ENCODE measurements around the gene PRKCD. TPM values are rescaled to one million over a fixed set of nuclear protein-coding genes. Genes with fewer than 3 reads are reported as not detected.

PRKCD gene
- total and polyA plus RNA-seq, 2 experiments from 2014 or later: 12.3 to 23.6 TPM

DNA sequence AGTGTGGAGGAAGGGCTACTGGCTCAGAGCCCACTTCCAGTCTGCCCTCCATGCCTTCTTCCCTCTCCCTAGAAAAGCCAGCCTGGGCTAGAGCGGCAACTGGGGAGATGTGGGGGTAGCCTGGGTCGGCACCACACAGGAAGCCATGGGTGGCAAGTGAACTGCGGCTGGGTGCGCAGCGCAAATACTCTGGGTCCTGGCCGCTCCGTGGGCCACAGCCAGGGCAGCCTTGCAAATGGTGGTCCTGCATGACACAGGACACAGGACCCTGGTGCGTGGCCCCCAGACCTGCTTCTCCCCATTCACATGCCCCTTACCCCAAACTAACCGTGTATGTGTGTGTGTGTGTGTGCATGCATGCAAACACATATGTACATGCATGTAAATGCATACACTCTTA lies 25.7 kb downstream of the PRKCD start:
- no peak for DNase-seq (ENCODE audit: low spot score)
- no peaks in the 10 kb centered on the region for H3K36me3 ChIP-seq (replicated peaks; ENCODE audit: insufficient read depth, low read depth)
- 95% methylated on average over 9 of the region's 9 CpGs for WGBS (ENCODE audit: low lambda C conversion rate, missing lambda C conversion rate)

DNA sequence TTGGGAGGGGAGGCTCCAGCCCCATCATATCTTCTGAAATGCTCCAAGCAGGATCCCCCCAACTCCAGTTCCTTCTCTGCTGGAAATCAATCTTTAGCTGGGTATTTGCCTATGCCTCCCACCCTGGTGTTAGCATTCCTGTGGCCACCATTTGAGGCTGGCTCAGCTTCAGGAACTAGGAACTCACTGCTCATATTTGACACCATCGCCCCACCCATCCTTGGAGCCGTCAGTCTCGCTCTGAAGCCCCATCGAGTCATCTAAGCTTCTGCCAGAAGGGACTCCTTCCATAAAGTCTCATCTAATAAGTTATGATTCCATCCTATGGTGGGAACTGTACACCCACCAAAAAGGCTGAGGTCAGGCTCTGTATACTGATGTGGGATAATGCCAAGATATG lies 26.4 kb downstream of the PRKCD start:
- H4K20me1 ChIP-seq (ENCODE audit: insufficient read depth, poor library complexity, severe bottlenecking): no peaks in the 10 kb centered on the region
- H3K4me3 ChIP-seq: no peak overlapping the region
- no peak for DNase-seq (ENCODE audit: low spot score)
- no peak overlapping the region for H2AFZ ChIP-seq
- WGBS (ENCODE audit: low lambda C conversion rate, missing lambda C conversion rate): 81% methylated on average over 4 of the region's 4 CpGs
- TF ChIP-seq EZH2phosphoT487 (IDR thresholded peaks at IDR 0.05; ENCODE audit: low read depth, severe bottlenecking, unreplicated experiment) (no peak), EZH2 (IDR thresholded peaks at IDR 0.05; ENCODE audit: borderline replicate concordance) (no peak)
- TF ChIP-seq, protein P1, sequence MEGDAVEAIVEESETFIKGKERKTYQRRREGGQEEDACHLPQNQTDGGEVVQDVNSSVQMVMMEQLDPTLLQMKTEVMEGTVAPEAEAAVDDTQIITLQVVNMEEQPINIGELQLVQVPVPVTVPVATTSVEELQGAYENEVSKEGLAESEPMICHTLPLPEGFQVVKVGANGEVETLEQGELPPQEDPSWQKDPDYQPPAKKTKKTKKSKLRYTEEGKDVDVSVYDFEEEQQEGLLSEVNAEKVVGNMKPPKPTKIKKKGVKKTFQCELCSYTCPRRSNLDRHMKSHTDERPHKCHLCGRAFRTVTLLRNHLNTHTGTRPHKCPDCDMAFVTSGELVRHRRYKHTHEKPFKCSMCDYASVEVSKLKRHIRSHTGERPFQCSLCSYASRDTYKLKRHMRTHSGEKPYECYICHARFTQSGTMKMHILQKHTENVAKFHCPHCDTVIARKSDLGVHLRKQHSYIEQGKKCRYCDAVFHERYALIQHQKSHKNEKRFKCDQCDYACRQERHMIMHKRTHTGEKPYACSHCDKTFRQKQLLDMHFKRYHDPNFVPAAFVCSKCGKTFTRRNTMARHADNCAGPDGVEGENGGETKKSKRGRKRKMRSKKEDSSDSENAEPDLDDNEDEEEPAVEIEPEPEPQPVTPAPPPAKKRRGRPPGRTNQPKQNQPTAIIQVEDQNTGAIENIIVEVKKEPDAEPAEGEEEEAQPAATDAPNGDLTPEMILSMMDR (IDR thresholded peaks at IDR 0.05; ENCODE audit: poor library complexity): no peak
- peak overlapping the region; percentile 82 for H3K27ac ChIP-seq
- H3K9me2 ChIP-seq (replicated peaks; ENCODE audit: insufficient read depth): no peaks in the 10 kb centered on the region
- H3K36me3 ChIP-seq (replicated peaks; ENCODE audit: insufficient read depth, low read depth): no peaks in the 10 kb centered on the region
- no peaks in the 10 kb centered on the region for H3K4me1 ChIP-seq (ENCODE audit: insufficient read depth)
- H3K27me3 ChIP-seq: no peaks in the 10 kb centered on the region
- H3K9me3 ChIP-seq (ENCODE audit: low read depth): no peaks in the 10 kb centered on the region
- no peak overlapping the region for H3K4me2 ChIP-seq
- no peaks in the 10 kb centered on the region for H3K79me2 ChIP-seq

More for the DNA sequence above, 25.7 kb downstream of the PRKCD start:
- no peak overlapping the region for H2AFZ ChIP-seq
- H3K4me1 ChIP-seq (ENCODE audit: insufficient read depth): no peaks in the 10 kb centered on the region
- TF ChIP-seq, protein P1 (IDR thresholded peaks at IDR 0.05; ENCODE audit: poor library complexity): no peak
- no peak for TF ChIP-seq EZH2phosphoT487 (IDR thresholded peaks at IDR 0.05; ENCODE audit: low read depth, severe bottlenecking, unreplicated experiment)
- no peak for TF ChIP-seq EZH2 (IDR thresholded peaks at IDR 0.05; ENCODE audit: borderline replicate concordance)
- no peak overlapping the region for H3K27ac ChIP-seq
- H3K4me3 ChIP-seq: no peak overlapping the region
- no peaks in the 10 kb centered on the region for H3K27me3 ChIP-seq
- H3K9me2 ChIP-seq (replicated peaks; ENCODE audit: insufficient read depth): no peaks in the 10 kb centered on the region
- no peaks in the 10 kb centered on the region for H3K9me3 ChIP-seq (ENCODE audit: low read depth)
- no peaks in the 10 kb centered on the region for H4K20me1 ChIP-seq (ENCODE audit: insufficient read depth, poor library complexity, severe bottlenecking)
- no peak overlapping the region for H3K4me2 ChIP-seq
- H3K79me2 ChIP-seq: no peaks in the 10 kb centered on the region

DNA sequence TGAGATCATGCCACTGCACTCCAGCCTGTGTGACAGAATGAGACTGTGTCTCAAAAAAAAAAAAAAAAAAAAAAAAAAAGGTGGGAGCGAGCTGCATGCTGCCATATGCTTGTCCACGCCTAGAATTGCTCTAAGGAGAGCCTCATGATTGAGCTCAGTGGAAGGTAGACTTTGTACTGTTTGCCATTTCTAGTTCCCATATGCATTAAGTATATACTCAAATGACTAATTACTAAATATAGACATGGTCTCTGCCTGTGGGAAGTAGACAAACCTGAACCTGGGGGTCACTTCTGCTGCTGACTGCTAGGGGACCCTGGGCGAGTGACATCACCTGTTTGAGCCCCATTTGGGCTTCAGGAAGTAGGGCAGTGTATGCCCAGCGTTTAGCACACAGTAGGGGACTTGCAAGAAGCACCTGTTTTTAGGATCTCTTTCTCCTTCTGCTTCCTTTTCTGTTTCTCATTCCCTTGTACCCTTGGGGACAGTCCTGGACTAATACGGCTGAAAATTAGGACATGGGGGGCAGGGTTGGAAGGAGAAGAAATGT lies 27.2 kb downstream of the PRKCD start:
- Histone ChIP-seq H3K9me3 (ENCODE audit: low read depth) (no peaks in the 10 kb centered on the region), H3K79me2 (no peaks in the 10 kb centered on the region), H3K4me3 (no peak overlapping the region), H3K4me1 (ENCODE audit: insufficient read depth) (no peaks in the 10 kb centered on the region), H3K27me3 (no peaks in the 10 kb centered on the region), H2AFZ (no peak overlapping the region), H3K4me2 (no peak overlapping the region), H3K27ac (peak overlapping the region; percentile 54), H3K9me2 (replicated peaks; ENCODE audit: insufficient read depth) (no peaks in the 10 kb centered on the region), H3K36me3 (replicated peaks; ENCODE audit: insufficient read depth, low read depth) (no peaks in the 10 kb centered on the region), H4K20me1 (ENCODE audit: insufficient read depth, poor library complexity, severe bottlenecking) (no peaks in the 10 kb centered on the region)
- TF ChIP-seq EZH2 (IDR thresholded peaks at IDR 0.05; ENCODE audit: borderline replicate concordance) (no peak), EZH2phosphoT487 (IDR thresholded peaks at IDR 0.05; ENCODE audit: low read depth, severe bottlenecking, unreplicated experiment) (no peak)
- TF ChIP-seq, protein P1 (IDR thresholded peaks at IDR 0.05; ENCODE audit: poor library complexity): no peak
- DNase-seq (ENCODE audit: low spot score): peak; percentile 62
- 85% methylated on average over 5 of the region's 5 CpGs for WGBS (ENCODE audit: low lambda C conversion rate, missing lambda C conversion rate)
